Heart right ventricle (tissue), 16 donors: ENCODE measurements around the gene SLC6A7. TPM values are rescaled to one million over a fixed set of nuclear protein-coding genes. Genes with fewer than 3 reads are reported as not detected.

ENCODE experiments used
- ATAC-seq, 8 donors: fragments of 200-7000 bp; cut with Tn5 transposase; one replicate each; pipeline ENCODE4 v1.9.1; 2020; ENCODE audit warnings: mild to moderate bottlenecking in 8 of 8, moderate library complexity in 8 of 8, moderate number of reproducible peaks in 1 of 8
- DNase-seq, 2 donors: peaks; one replicate each; pipeline ENCODE4 v3.0.0-alpha.2; 2020
- H3K27ac ChIP-seq, 10 donors: fragments of 200-600 bp; sonication (generic) in 2 of 10; one replicate each; pipeline versions ENCODE4 v1.5.0 to v1.8.0; 2020 to 2022; ENCODE audit warnings: mild to moderate bottlenecking in 3 of 10
- H3K27me3 ChIP-seq, 7 donors: fragments of 200-600 bp; one replicate each; pipeline ENCODE4 v1.8.0; 2021 to 2022; ENCODE audit warnings: mild to moderate bottlenecking in 2 of 7
- H3K36me3 ChIP-seq, 9 donors: fragments of 200-600 bp; sonication (generic) in 1 of 9; one replicate each; pipeline versions ENCODE4 v1.5.0 to v1.8.0; 2020 to 2022; ENCODE audit warnings: mild to moderate bottlenecking in 2 of 9
- H3K4me1 ChIP-seq, 9 donors: fragments of 200-600 bp; sonication (generic) in 1 of 9; one replicate each; pipeline versions ENCODE4 v1.5.0 to v1.8.0; 2020 to 2022; ENCODE audit warnings: mild to moderate bottlenecking in 4 of 9
- H3K4me3 ChIP-seq, 10 donors: fragments of 200-600 bp; sonication (generic) in 2 of 10; one replicate each; pipeline versions ENCODE4 v1.5.0 to v1.8.0; 2020 to 2022; ENCODE audit warnings: mild to moderate bottlenecking in 7 of 10, moderate library complexity in 2 of 10
- H3K9me3 ChIP-seq, 11 donors: fragments of 200-600 bp in 10 of 11; sonication (generic) in 2 of 11; one replicate each; pipeline versions ENCODE4 v1.5.0 to v1.8.0; 2013 to 2022; ENCODE audit warnings: mild to moderate bottlenecking in 2 of 11, control low read depth in 1 of 11, moderate library complexity in 1 of 11
- CTCF ChIP-seq, 9 donors: fragments of 200-600 bp; sonication (generic) in 2 of 9; IDR thresholded peaks; one replicate each; pipeline versions ENCODE4 v1.5.0 to v1.8.0; 2021 to 2022; ENCODE audit warnings: antibody characterized with exemption in 9 of 9, mild to moderate bottlenecking in 5 of 9, moderate library complexity in 1 of 9
- WGBS, 2 donors: extraction: QIAGEN DNeasy Blood & Tissue Kit; methylation state at CpG; one replicate each; pipeline ENCODE4 v1.1.7; 2013; ENCODE audit warnings: inconsistent platforms in 1 of 2; 5-methylcytosine and 5-hydroxymethylcytosine counted together
- intact Hi-C, 10 donors: fragments of 100-400 bp; cut with DNase I; formaldehyde crosslinking; loops; one replicate each; pipeline versions ENCODE4 v1.11.1 to v1.14.2; 2022
- polyA plus RNA-seq, 2 donors: library from polyadenylated mRNA; stranded (reverse); fragments of 200-250 nt; gene quantifications; one replicate each; pipeline ENCODE4 v1.2.3, GENCODE V29; 2013
- total RNA-seq, 10 donors: library from RNA; stranded (reverse); fragmentation: NEBNext Ultra II Directional in 3 of 10; extraction: Animal tissue kit (Norgen Biotek cat#: 25700) in 3 of 10; gene quantifications; one replicate each; pipeline versions ENCODE4 v1.2.1 to v1.2.4, GENCODE V29; 2021 to 2023
- donor health status: Arrhythmogenic right ventricular cardiomyopathy.
- donor health status: ischemic (EF 13 %, LVEDD 7.1; RV severe dilation, severe dysfunction).
- donor health status: healthy with polysubstance abuse.
- donor health status: DM: no; HTN: yes; CAD: no.
- donor health status: DM: no; HTN: no; CAD: no.
- donor health status: ischemic (EF 25% LVEDD 6.9; RV normal size, moderate dysfunction).
- donor health status: ischemic (EF 25% LVEDD 5.7; RV mildly dilated, moderate dysfunction).
- donor health status: healthy.
- donor health status: DM: yes; HTN: yes; CAD: no.
- donor health status: Ischemic cardiomyopathy.
- donor health status: ischemic (EF 35%, LVEDD 5.7; RV mildly dilated, moderate dysfunction).
- donor health status: nonischemic (EF 11% LVEDD 7.7; RV severe dilation, severe dysfunction).
- donor health status: DM: yes; HTN: yes; CAD: no.
- donor health status: PGD.
- donor health status: ischemic (EF 29% LVEDD 5.4; RV normal size, mild dysfunction).
- donor health status: nonischemic (EF 23%, LVEDD 6.1; RV moderate dilation, normal function).

SLC6A7 gene
- total and polyA plus RNA-seq, 12 donors = not detected

- Histone ChIP-seq H3K9me3 (no peaks in the 10 kb centered on the region), H3K4me1 (peaks cover 13 to 50% (median 21%) of the 10 kb centered on the region in 9 donors), H3K27me3 (no peaks in the 10 kb centered on the region), H3K4me3 (no peak overlapping the region), H3K27ac (peak overlapping the region in 2 of 10 donors; percentile 19 to 88), H3K36me3 (no peaks in the 10 kb centered on the region)
- no peak for TF ChIP-seq CTCF (IDR thresholded peaks at IDR 0.05)
- DNase-seq (no peak), ATAC-seq (no peak)
- intact Hi-C loops = loop anchor here in 1 of 10 donors (10.0 kb wide), 1 partner anchor 357 kb away; no protein-coding TSS in a partner anchor
- WGBS, 2 donors = 57 to 65% methylated on average over 4 of the region's 4 CpGs
Observed at GRCh38 chr5:150177721-150178120, 12.1 kb upstream of the SLC6A7 start.

- no peak for TF ChIP-seq CTCF (IDR thresholded peaks at IDR 0.05)
- ATAC-seq (no peak), DNase-seq (no peak)
- H3K4me1 ChIP-seq = peaks cover 13 to 51% (median 21%) of the 10 kb centered on the region in 9 donors
- H3K27me3 ChIP-seq = no peaks in the 10 kb centered on the region
- WGBS, 2 donors = 65 to 73% methylated on average over 4 of the region's 4 CpGs
- H3K27ac ChIP-seq = peak overlapping the region in 1 of 10 donors; percentile 88
- H3K4me3 ChIP-seq = no peak overlapping the region
- H3K36me3 ChIP-seq = no peaks in the 10 kb centered on the region
- no peaks in the 10 kb centered on the region for H3K9me3 ChIP-seq
- intact Hi-C loops = loop anchor here in 1 of 10 donors (10.0 kb wide), 1 partner anchor 357 kb away; no protein-coding TSS in a partner anchor
Observed at GRCh38 chr5:150178262-150178661, 11.6 kb upstream of the SLC6A7 start.

- DNase-seq = no peak
- H3K9me3 ChIP-seq = no peaks in the 10 kb centered on the region
- no peak for TF ChIP-seq CTCF (IDR thresholded peaks at IDR 0.05)
- 93% methylated on average over 7 of the region's 7 CpGs for WGBS, 2 donors
- ATAC-seq = no peak
- no peaks in the 10 kb centered on the region for H3K36me3 ChIP-seq
- H3K27ac ChIP-seq = peak overlapping the region in 8 of 10 donors; percentile 61 to 88 (median 84)
- no peak overlapping the region for H3K4me3 ChIP-seq
- H3K27me3 ChIP-seq = no peaks in the 10 kb centered on the region
- intact Hi-C loops = loop anchor here in 1 of 10 donors (10.0 kb wide), 1 partner anchor 356 kb away; no protein-coding TSS in a partner anchor
- peaks cover 13 to 51% (median 21%) of the 10 kb centered on the region in 9 donors for H3K4me1 ChIP-seq
Observed at GRCh38 chr5:150179019-150179620, 10.7 kb upstream of the SLC6A7 start.

- 22 to 34% methylated on average over 18 of the region's 18 CpGs for WGBS, 2 donors
- ATAC-seq = peak; percentile 74 to 89 (median 86)
Observed at GRCh38 chr5:150180241-150181026, 9.4 kb upstream of the SLC6A7 start.

More at GRCh38 chr5:150180241-150181026, 9.4 kb upstream of the SLC6A7 start:
- Histone ChIP-seq H3K27ac (peak overlapping the region; percentile 61 to 88 (median 84)), H3K4me3 (no peak overlapping the region), H3K4me1 (peaks cover 13 to 51% (median 23%) of the 10 kb centered on the region in 9 donors), H3K9me3 (no peaks in the 10 kb centered on the region), H3K27me3 (no peaks in the 10 kb centered on the region), H3K36me3 (no peaks in the 10 kb centered on the region)
- intact Hi-C loops = loop anchor here in 1 of 10 donors (2.0 kb wide), 1 partner anchor 20 kb away; no protein-coding TSS in a partner anchor
- DNase-seq = peak; percentile 73 to 75
- no peak for TF ChIP-seq CTCF (IDR thresholded peaks at IDR 0.05)
